Measurements from ENCODE around the gene RAB37. TPM values are rescaled to one million over a fixed set of nuclear protein-coding genes. Genes with fewer than 3 reads are reported as not detected.

RAB37 gene
- total RNA-seq, 3 donors from 2014 or later, result 0.98 to 2.1 (median 2.0) TPM

GRCh38 chr17:74776044-74776962, 39.2 kb downstream of the RAB37 start, which contains the start of gene NAT9:
TSS of gene NAT9 (minus strand) at chr17:74776345. CDS start at chr17:74775698, 647 bp downstream.
- H3K4me3 ChIP-seq, result peak within 1 kb of the TSS; percentile 73 to 96 (median 86)
- DNase-seq (ENCODE audit: low spot score in 2 of 2), result peak; percentile 96 to 98
- H3K36me3 ChIP-seq, result no peaks in the 10 kb centered on the region
- no peaks in the 10 kb centered on the region for H3K9me3 ChIP-seq
- TF ChIP-seq POLR2AphosphoS5 (IDR thresholded peaks at IDR 0.05), result peak; percentile 61 to 72 (median 70)
- TF ChIP-seq POLR2A (IDR thresholded peaks at IDR 0.05), result peak; percentile 50
- no peak for TF ChIP-seq CTCF (IDR thresholded peaks at IDR 0.05)
- peaks cover 6 to 13% of the 10 kb centered on the region in 2 donors for H3K4me1 ChIP-seq
- H3K27me3 ChIP-seq, result no peaks in the 10 kb centered on the region
- peak within 1 kb of the TSS; percentile 82 to 87 for H3K27ac ChIP-seq
- intact Hi-C loops (cut with DNase I; ENCODE audit: low total_unique reads), result no loop called here

DNA sequence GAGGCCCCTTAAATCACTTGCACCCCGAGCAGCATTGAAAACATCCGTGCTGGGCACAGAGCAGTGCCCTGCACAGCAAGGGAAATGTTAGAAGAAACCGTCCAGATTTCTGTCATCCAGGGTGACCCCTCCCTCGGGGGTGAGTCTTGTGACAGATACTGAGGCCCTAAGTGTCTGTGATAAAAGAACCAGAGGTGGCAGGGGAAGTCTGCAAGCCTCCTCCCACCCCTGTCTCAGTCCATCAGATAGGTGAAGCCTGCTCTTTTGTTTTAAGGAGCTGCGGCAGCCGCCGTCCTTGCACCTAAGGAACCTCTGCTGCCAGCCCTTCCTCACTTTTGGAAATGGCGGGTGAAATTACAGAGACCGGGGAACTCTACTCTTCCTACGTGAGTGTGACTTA, 39.9 kb downstream of the RAB37 start:
- Histone ChIP-seq H3K4me1 (peaks cover 6 to 13% of the 10 kb centered on the region in 2 donors), H3K4me3 (peak overlapping the region; percentile 73 to 96 (median 86)), H3K9me3 (no peaks in the 10 kb centered on the region), H3K27ac (no peak overlapping the region), H3K27me3 (no peaks in the 10 kb centered on the region), H3K36me3 (no peaks in the 10 kb centered on the region)
- intact Hi-C loops (cut with DNase I; ENCODE audit: low total_unique reads), result no loop called here
- TF ChIP-seq POLR2A (IDR thresholded peaks at IDR 0.05), result no peak
- DNase-seq (ENCODE audit: low spot score in 2 of 2), result no peak

DNA sequence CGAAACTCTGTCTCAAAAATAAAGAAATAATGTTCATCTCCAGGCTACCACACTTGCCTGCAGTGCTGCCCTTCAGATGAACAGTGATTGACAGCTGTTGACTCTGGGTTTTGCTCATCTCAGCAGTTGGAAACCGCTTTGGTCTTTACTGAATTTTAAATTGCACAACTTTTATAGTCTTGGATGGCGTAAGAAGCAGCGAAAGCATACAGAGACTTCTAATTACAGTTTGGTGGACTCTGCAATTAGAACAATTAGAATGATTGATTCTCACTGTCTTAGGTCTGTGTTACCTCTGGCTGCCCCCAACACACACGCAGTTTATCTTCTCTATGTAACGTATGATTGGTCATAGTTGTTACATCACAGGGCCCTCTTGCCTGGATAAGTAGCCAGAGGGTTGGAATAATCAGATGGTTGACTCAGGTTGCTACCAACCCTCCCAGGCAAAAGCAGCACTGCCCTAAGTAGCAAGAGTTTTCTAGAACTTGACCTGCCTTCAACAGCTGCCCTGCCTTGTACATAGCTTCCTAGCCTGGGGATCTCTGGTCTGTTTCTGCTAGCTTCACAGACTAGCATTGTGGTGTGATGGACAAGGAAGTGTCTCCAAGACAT, 41.0 kb downstream of the RAB37 start:
- H3K4me3 ChIP-seq, result no peak overlapping the region
- intact Hi-C loops (cut with DNase I; ENCODE audit: low total_unique reads), result no loop called here
- H3K4me1 ChIP-seq, result peaks cover 6 to 13% of the 10 kb centered on the region in 2 donors
- no peak for DNase-seq (ENCODE audit: low spot score in 2 of 2)
- H3K9me3 ChIP-seq, result no peaks in the 10 kb centered on the region
- TF ChIP-seq POLR2AphosphoS5 (IDR thresholded peaks at IDR 0.05) (no peak), POLR2A (IDR thresholded peaks at IDR 0.05) (no peak), CTCF (IDR thresholded peaks at IDR 0.05) (no peak)
- no peaks in the 10 kb centered on the region for H3K36me3 ChIP-seq
- H3K27ac ChIP-seq, result no peak overlapping the region
- H3K27me3 ChIP-seq, result no peaks in the 10 kb centered on the region

GRCh38 chr17:74778960-74779359, 41.9 kb downstream of the RAB37 start:
- DNase-seq (ENCODE audit: low spot score in 2 of 2), result no peak
- Histone ChIP-seq H3K27ac (no peak overlapping the region), H3K4me3 (no peak overlapping the region), H3K27me3 (no peaks in the 10 kb centered on the region), H3K4me1 (peaks cover 6 to 13% of the 10 kb centered on the region in 2 donors), H3K9me3 (no peaks in the 10 kb centered on the region), H3K36me3 (no peaks in the 10 kb centered on the region)
- intact Hi-C loops (cut with DNase I; ENCODE audit: low total_unique reads), result no loop called here
- TF ChIP-seq CTCF (IDR thresholded peaks at IDR 0.05), result no peak
- TF ChIP-seq POLR2AphosphoS5 (IDR thresholded peaks at IDR 0.05), result no peak
- no peak for TF ChIP-seq POLR2A (IDR thresholded peaks at IDR 0.05)

DNA sequence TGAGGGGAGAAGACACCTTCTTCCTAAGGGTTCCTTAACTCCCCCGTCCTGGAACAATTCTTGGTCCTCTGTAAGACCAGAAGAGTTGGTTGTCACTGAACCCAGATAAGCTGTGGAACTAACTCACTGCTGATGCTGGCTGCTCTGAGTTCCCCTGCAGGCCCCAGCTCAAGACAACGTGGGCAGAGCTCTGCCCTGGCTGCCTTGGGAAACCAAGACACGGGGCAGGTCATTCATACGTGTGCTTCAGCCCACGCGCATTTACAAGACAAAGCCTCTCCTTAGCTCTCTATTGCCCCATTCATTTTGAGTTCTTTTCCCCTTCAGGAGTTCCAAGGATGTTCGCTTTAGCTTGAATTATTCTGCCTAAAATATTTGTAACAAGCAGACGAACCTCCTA, 42.4 kb downstream of the RAB37 start:
- peaks cover 6 to 13% of the 10 kb centered on the region in 2 donors for H3K4me1 ChIP-seq
- intact Hi-C loops (cut with DNase I; ENCODE audit: low total_unique reads), result no loop called here
- H3K9me3 ChIP-seq, result no peaks in the 10 kb centered on the region
- no peaks in the 10 kb centered on the region for H3K27me3 ChIP-seq
- H3K27ac ChIP-seq, result no peak overlapping the region
- no peaks in the 10 kb centered on the region for H3K36me3 ChIP-seq
- no peak for DNase-seq (ENCODE audit: low spot score in 2 of 2)
- TF ChIP-seq POLR2A (IDR thresholded peaks at IDR 0.05), result no peak
- no peak for TF ChIP-seq CTCF (IDR thresholded peaks at IDR 0.05)
- TF ChIP-seq POLR2AphosphoS5 (IDR thresholded peaks at IDR 0.05), result no peak
- H3K4me3 ChIP-seq, result no peak overlapping the region
